ENCODE data around the gene GDF10. TPM values are rescaled to one million over a fixed set of nuclear protein-coding genes. Genes with fewer than 3 reads are reported as not detected.
A peak's percentile ranks its signal among the peaks of the same experiment; 100 is the strongest.

Gene GDF10
- total RNA-seq, 2 experiments from 2014 or later: 1.4 to 1.5 TPM

GRCh38 chr10:47261121-47261520 lies 38.9 kb upstream of the GDF10 start:
- intact Hi-C loops (cut with micrococcal nuclease): no loop called here
- ChIA-PET CTCF (interaction anchor here (1.4 to 3.2 kb wide), 7 partner anchors 8 to 213 kb away, joined by 3 to 13 read pairs (median 6); no protein-coding TSS in a partner anchor), POLR2A (interaction anchor here (1.2 kb wide), 1 partner anchor 43 kb away, joined by 3 read pairs; no protein-coding TSS in a partner anchor)
- H3K27ac Mint-ChIP-seq: peak overlapping the region; percentile 93
- peaks cover 93% of the 10 kb centered on the region for H3K4me1 Mint-ChIP-seq (ENCODE audit: low read depth)
- ATAC-seq (peak; percentile 57), DNase-seq (peak; percentile 55)
- H3K9me3 Mint-ChIP-seq: peaks cover 11% of the 10 kb centered on the region
- no peaks in the 10 kb centered on the region for H3K27me3 Mint-ChIP-seq
- peak overlapping the region; percentile 44 for H3K4me3 Mint-ChIP-seq
- TF ChIP-seq CTCF (IDR thresholded peaks at IDR 0.05): no peak
- H3K36me3 Mint-ChIP-seq (ENCODE audit: low read depth): peaks cover 41% of the 10 kb centered on the region

GRCh38 chr10:47261556-47261955 lies 38.4 kb upstream of the GDF10 start:
- no peak for TF ChIP-seq CTCF (IDR thresholded peaks at IDR 0.05)
- ChIA-PET POLR2A (interaction anchor here (1.2 kb wide), 1 partner anchor 44 kb away, joined by 3 read pairs; no protein-coding TSS in a partner anchor), CTCF (interaction anchor here (1.4 to 3.2 kb wide), 6 partner anchors 16 to 214 kb away, joined by 3 to 13 read pairs (median 6); no protein-coding TSS in a partner anchor)
- no peaks in the 10 kb centered on the region for H3K27me3 Mint-ChIP-seq
- H3K27ac Mint-ChIP-seq: peak overlapping the region; percentile 93
- peaks cover 91% of the 10 kb centered on the region for H3K4me1 Mint-ChIP-seq (ENCODE audit: low read depth)
- no peak overlapping the region for H3K4me3 Mint-ChIP-seq
- H3K9me3 Mint-ChIP-seq: peaks cover 8% of the 10 kb centered on the region
- no peak for DNase-seq
- intact Hi-C loops (cut with micrococcal nuclease): no loop called here
- ATAC-seq: no peak
- peaks cover 42% of the 10 kb centered on the region for H3K36me3 Mint-ChIP-seq (ENCODE audit: low read depth)

- no peak overlapping the region for H3K27ac Mint-ChIP-seq
- intact Hi-C loops (cut with micrococcal nuclease): no loop called here
- H3K4me1 Mint-ChIP-seq (ENCODE audit: low read depth): peaks cover 86% of the 10 kb centered on the region
- no peak overlapping the region for H3K4me3 Mint-ChIP-seq
- peaks cover 34% of the 10 kb centered on the region for H3K36me3 Mint-ChIP-seq (ENCODE audit: low read depth)
- H3K27me3 Mint-ChIP-seq: no peaks in the 10 kb centered on the region
- ATAC-seq (no peak), DNase-seq (no peak)
- no peak for TF ChIP-seq CTCF (IDR thresholded peaks at IDR 0.05)
- POLR2A ChIA-PET: interaction anchor here (0.6 kb wide), 1 partner anchor 57 kb away, joined by 3 read pairs; no protein-coding TSS in a partner anchor
- peaks cover 6% of the 10 kb centered on the region for H3K9me3 Mint-ChIP-seq
- CTCF ChIA-PET: no interaction called here
These were observed 37.1 kb upstream of the GDF10 start for GRCh38 chr10:47262606-47263533.

GRCh38 chr10:47264797-47265281 lies 35.2 kb upstream of the GDF10 start:
- H3K36me3 Mint-ChIP-seq (ENCODE audit: low read depth): peaks cover 34% of the 10 kb centered on the region
- POLR2A ChIA-PET: interaction anchor here (0.7 to 1.4 kb wide), 4 partner anchors 9 to 57 kb away, joined by 3 to 5 read pairs (median 3); no protein-coding TSS in a partner anchor
- DNase-seq (peak; percentile 87), ATAC-seq (peak; percentile 80)
- H3K27me3 Mint-ChIP-seq: no peaks in the 10 kb centered on the region
- CTCF ChIA-PET: interaction anchor here (0.8 to 1.1 kb wide), 2 partner anchors 58 to 240 kb away, joined by 3 read pairs; no protein-coding TSS in a partner anchor
- H3K4me1 Mint-ChIP-seq (ENCODE audit: low read depth): peaks cover 78% of the 10 kb centered on the region
- TF ChIP-seq CTCF (IDR thresholded peaks at IDR 0.05): no peak
- H3K4me3 Mint-ChIP-seq: peak overlapping the region; percentile 20
- H3K9me3 Mint-ChIP-seq: peaks cover 7% of the 10 kb centered on the region
- H3K27ac Mint-ChIP-seq: peak overlapping the region; percentile 94
- intact Hi-C loops (cut with micrococcal nuclease): no loop called here
